Mesendoderm (in vitro differentiated cells): ENCODE results near the gene TOMM6.
A peak's percentile ranks its signal among the peaks of the same experiment; 100 is the strongest.

Experiments used
- DNase-seq: peaks from one replicate; pipeline ENCODE4 v3.0.0; 2013
- H2AK5ac ChIP-seq: 2 replicates; pipeline ENCODE4 v1.6.1; 2013; ENCODE audit warnings: low read length, inconsistent platforms
- H2BK120ac ChIP-seq: 2 replicates; pipeline ENCODE4 v1.6.1; 2013; ENCODE audit warnings: low read depth, mild to moderate bottlenecking, low read length, moderate library complexity, mixed read lengths
- H2BK15ac ChIP-seq: replicated peaks from 2 replicates; pipeline ENCODE4 v1.6.1; 2013; ENCODE audit warnings: low read depth, mild to moderate bottlenecking, moderate library complexity
- H2BK5ac ChIP-seq: 2 replicates; pipeline ENCODE4 v1.6.1; 2013; ENCODE audit warnings: low read length, inconsistent platforms
- H3K18ac ChIP-seq: 2 replicates; pipeline ENCODE4 v1.6.1; 2013; ENCODE audit warnings: mild to moderate bottlenecking, low read length, mixed read lengths
- H3K23ac ChIP-seq: one replicate; pipeline ENCODE4 v1.6.1; 2013; ENCODE audit warnings: low read length
- H3K27ac ChIP-seq: 2 replicates; pipeline ENCODE4 v1.5.1; 2013; ENCODE audit warnings: low read depth, mild to moderate bottlenecking, inconsistent platforms, low read length, moderate library complexity
- H3K27me3 ChIP-seq: 2 replicates; pipeline ENCODE4 v1.6.1; 2013; ENCODE audit warnings: low read length, control low read depth, mild to moderate bottlenecking, inconsistent platforms; ENCODE audit not compliant: insufficient read depth, poor library complexity
- H3K36me3 ChIP-seq: 2 replicates; pipeline ENCODE4 v1.6.1; 2013; ENCODE audit warnings: low read length, inconsistent platforms; ENCODE audit not compliant: control insufficient read depth, insufficient read depth
- H3K4ac ChIP-seq: one replicate; pipeline ENCODE4 v1.6.1; 2013; ENCODE audit warnings: low read depth, mild to moderate bottlenecking, low read length, moderate library complexity
- H3K4me1 ChIP-seq: 2 replicates; pipeline ENCODE4 v1.6.1; 2013; ENCODE audit warnings: low read depth, low read length, inconsistent platforms; ENCODE audit not compliant: control insufficient read depth
- H3K4me2 ChIP-seq: 2 replicates; pipeline ENCODE4 v1.6.1; 2013; ENCODE audit warnings: low read length
- H3K4me3 ChIP-seq: 2 replicates; pipeline ENCODE4 v1.5.1; 2013; ENCODE audit warnings: mild to moderate bottlenecking, low read length
- H3K56ac ChIP-seq: one replicate; pipeline ENCODE4 v1.6.1; 2013; ENCODE audit warnings: low read length
- H3K79me1 ChIP-seq: 2 replicates; pipeline ENCODE4 v1.6.1; 2013; ENCODE audit warnings: low read length, inconsistent platforms
- H3K79me2 ChIP-seq: 2 replicates; pipeline ENCODE4 v1.6.1; 2013; ENCODE audit warnings: mild to moderate bottlenecking, low read length; ENCODE audit not compliant: control insufficient read depth, insufficient read depth
- H3K9ac ChIP-seq: 2 replicates; pipeline ENCODE4 v1.6.1; 2013; ENCODE audit warnings: low read length, inconsistent platforms
- H4K5ac ChIP-seq: one replicate; pipeline ENCODE4 v1.6.1; 2013; ENCODE audit warnings: low read length
- H4K8ac ChIP-seq: one replicate; pipeline ENCODE4 v1.6.1; 2013; ENCODE audit warnings: low read depth, mild to moderate bottlenecking, control low read depth, low read length, moderate library complexity
- WGBS: extraction: QIAGEN DNeasy Blood & Tissue Kit; methylation state at CpG from one replicate; pipeline ENCODE4 v1.1.7; 2013; ENCODE audit warnings: low lambda C conversion rate, missing lambda C conversion rate; ENCODE audit not compliant: insufficient coverage; ENCODE audit errors: extremely low coverage; 5-methylcytosine and 5-hydroxymethylcytosine counted together

Gene TOMM6

DNA sequence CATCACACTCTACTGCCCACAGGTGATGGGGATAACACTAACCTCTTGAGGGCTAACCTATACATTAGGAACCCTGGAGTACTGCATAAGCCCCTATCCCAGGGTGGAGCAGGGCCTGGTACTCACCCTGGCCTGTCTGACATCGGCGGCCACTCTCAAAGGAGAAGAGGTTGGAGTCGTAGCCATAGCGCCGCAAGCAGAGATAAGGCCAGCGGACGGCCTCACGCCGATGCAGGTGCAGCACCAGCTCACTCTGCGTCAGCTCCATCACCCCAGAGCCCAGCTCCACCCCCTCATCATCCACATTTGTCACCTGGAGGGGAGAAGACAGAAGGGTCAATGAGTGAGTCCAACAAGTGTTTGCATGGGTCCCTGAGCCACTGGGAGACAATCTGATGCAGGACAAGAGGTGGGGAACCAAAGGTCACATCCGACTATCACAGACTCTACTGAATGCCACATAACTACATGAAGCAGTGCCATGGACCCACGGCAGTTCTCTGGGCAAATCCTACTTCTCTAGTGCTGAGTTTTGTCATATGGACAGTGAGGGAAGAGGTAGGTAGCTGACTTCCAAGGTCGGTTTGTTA is 12.1 kb upstream of the TOMM6 start:
- H2BK15ac ChIP-seq, result no peak overlapping the region
- WGBS, result no CpG with 5 or more reads among the region's 13 CpGs

DNA sequence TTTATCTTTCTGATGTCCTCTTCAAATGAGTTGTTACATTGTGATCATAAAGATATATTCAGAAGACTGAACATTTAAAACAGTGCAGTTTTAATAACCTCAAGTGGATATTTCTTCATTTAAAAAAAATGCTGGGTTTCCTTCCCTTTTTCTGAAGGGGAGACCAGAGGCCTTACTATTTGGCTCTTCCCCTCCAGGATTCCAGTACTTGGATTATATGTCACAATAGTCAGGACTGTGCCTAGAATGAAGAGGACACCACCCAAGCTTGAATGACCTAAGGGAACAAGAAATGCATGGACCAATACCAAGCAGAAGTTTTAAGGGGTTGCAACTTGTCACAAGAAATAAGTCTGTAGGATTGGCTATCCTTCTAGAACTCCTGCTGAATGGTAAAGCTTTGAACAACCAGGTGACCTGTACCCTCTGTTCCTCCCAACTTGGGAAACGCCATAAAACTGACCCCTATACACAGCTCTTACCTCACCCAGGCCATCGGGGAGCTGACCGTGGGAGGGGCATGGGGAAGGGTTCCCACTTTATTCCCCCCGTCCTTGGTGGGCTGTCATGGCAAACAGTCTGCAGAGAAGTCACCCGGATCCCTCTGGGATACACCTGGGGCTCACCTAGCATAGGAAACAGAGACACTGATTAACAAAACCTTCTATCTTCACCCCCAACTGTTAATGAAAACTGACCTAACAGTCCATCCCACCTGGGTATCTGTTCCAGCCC is 9.8 kb upstream of the TOMM6 start:
- no peak overlapping the region for H4K8ac ChIP-seq
- H2AK5ac ChIP-seq, result no peak overlapping the region
- no peaks in the 10 kb centered on the region for H3K36me3 ChIP-seq
- H3K4me2 ChIP-seq, result no peak overlapping the region
- H3K4ac ChIP-seq, result no peak overlapping the region
- no peak overlapping the region for H3K9ac ChIP-seq
- no peak overlapping the region for H3K18ac ChIP-seq
- no peaks in the 10 kb centered on the region for H3K79me2 ChIP-seq
- no peak overlapping the region for H2BK120ac ChIP-seq
- H3K79me1 ChIP-seq, result no peaks in the 10 kb centered on the region
- no peak overlapping the region for H2BK15ac ChIP-seq
- no CpG with 5 or more reads among the region's 5 CpGs for WGBS
- no peak overlapping the region for H3K23ac ChIP-seq
- peaks cover 2% of the 10 kb centered on the region for H3K4me1 ChIP-seq
- H3K27me3 ChIP-seq, result no peaks in the 10 kb centered on the region
- H2BK5ac ChIP-seq, result no peak overlapping the region
- H3K4me3 ChIP-seq, result no peak overlapping the region
- no peak overlapping the region for H4K5ac ChIP-seq
- H3K56ac ChIP-seq, result no peak overlapping the region
- H3K27ac ChIP-seq, result no peak overlapping the region
- no peak for DNase-seq

More for the DNA sequence above, 12.1 kb upstream of the TOMM6 start:
- no peak overlapping the region for H3K18ac ChIP-seq
- no peak overlapping the region for H2AK5ac ChIP-seq
- no peak overlapping the region for H3K56ac ChIP-seq
- no peak overlapping the region for H2BK5ac ChIP-seq
- no peak overlapping the region for H3K27ac ChIP-seq
- no peak overlapping the region for H3K23ac ChIP-seq
- no peak for DNase-seq
- no peak overlapping the region for H3K4ac ChIP-seq
- no peak overlapping the region for H4K5ac ChIP-seq
- no peaks in the 10 kb centered on the region for H3K79me1 ChIP-seq
- no peak overlapping the region for H2BK120ac ChIP-seq
- no peak overlapping the region for H3K9ac ChIP-seq
- no peak overlapping the region for H4K8ac ChIP-seq
- H3K4me1 ChIP-seq, result peaks cover 2% of the 10 kb centered on the region
- no peaks in the 10 kb centered on the region for H3K27me3 ChIP-seq
- no peak overlapping the region for H3K4me3 ChIP-seq
- H3K36me3 ChIP-seq, result no peaks in the 10 kb centered on the region
- no peak overlapping the region for H3K4me2 ChIP-seq
- no peaks in the 10 kb centered on the region for H3K79me2 ChIP-seq

DNA sequence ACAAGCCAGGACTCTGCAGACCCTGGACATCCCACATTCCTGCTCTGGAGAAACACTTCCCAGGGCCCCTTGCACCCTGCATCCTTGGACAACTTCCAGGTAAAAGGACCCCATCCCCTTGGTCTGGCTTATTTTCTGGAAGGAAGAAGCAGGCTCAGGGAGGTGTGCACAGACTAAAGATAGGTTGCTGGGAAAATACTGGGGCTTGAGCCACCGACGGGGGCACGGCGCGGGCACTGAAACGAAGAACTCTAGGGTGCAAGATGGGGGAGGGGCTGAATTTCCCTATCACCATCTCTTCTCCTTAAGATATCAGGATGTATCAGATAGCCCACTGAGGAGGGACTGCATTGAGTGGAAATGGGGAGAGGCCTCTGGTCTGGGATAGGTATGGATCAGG is 8.6 kb upstream of the TOMM6 start:
- H3K4ac ChIP-seq, result no peak overlapping the region
- H2BK5ac ChIP-seq, result no peak overlapping the region
- H3K56ac ChIP-seq, result peak overlapping the region; percentile 87
- H2BK120ac ChIP-seq, result no peak overlapping the region
- H2BK15ac ChIP-seq, result no peak overlapping the region
- no peaks in the 10 kb centered on the region for H3K79me2 ChIP-seq
- H3K18ac ChIP-seq, result no peak overlapping the region
- no peaks in the 10 kb centered on the region for H3K36me3 ChIP-seq
- H3K27ac ChIP-seq, result no peak overlapping the region
- no peak for DNase-seq
- H3K4me2 ChIP-seq, result peak overlapping the region; percentile 85
- no peak overlapping the region for H4K5ac ChIP-seq
- no peaks in the 10 kb centered on the region for H3K27me3 ChIP-seq
- H2AK5ac ChIP-seq, result peak overlapping the region; percentile 3
- peaks cover 2% of the 10 kb centered on the region for H3K4me1 ChIP-seq
- peak overlapping the region; percentile 73 for H3K9ac ChIP-seq
- peak overlapping the region; percentile 70 for H3K4me3 ChIP-seq
- no peak overlapping the region for H4K8ac ChIP-seq
- H3K23ac ChIP-seq, result no peak overlapping the region
- H3K79me1 ChIP-seq, result no peaks in the 10 kb centered on the region
- no CpG with 5 or more reads among the region's 6 CpGs for WGBS

DNA sequence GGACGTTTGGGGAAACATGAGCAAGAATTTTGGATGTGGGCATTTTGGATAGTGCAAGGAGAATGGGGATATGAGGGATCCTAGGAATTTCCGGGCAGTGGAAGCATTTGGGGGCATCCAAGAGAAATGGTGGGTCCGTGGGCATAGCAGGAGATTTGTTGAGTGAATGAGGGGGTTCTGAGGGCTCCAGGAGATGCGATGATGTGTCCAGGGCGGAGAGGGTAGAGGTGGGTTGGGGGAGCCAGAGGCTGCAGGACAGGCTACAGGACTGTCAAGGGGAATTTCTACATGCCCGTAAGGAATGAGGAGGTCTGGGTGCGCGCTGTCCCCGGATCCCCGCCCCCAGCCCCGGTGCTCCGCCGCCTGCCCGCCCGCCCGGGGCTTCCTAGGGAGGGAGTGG is 8.2 kb upstream of the TOMM6 start:
- H3K4me2 ChIP-seq, result peak overlapping the region; percentile 85
- no peak overlapping the region for H2BK15ac ChIP-seq
- H4K5ac ChIP-seq, result no peak overlapping the region
- peak; percentile 12 for DNase-seq
- H2AK5ac ChIP-seq, result peak overlapping the region; percentile 3
- H3K9ac ChIP-seq, result peak overlapping the region; percentile 73
- WGBS, result no CpG with 5 or more reads among the region's 16 CpGs
- H3K27me3 ChIP-seq, result no peaks in the 10 kb centered on the region
- H3K27ac ChIP-seq, result no peak overlapping the region
- H4K8ac ChIP-seq, result no peak overlapping the region
- no peaks in the 10 kb centered on the region for H3K36me3 ChIP-seq
- peak overlapping the region; percentile 65 for H3K18ac ChIP-seq
- peak overlapping the region; percentile 87 for H3K56ac ChIP-seq
- peaks cover 2% of the 10 kb centered on the region for H3K4me1 ChIP-seq
- H3K4me3 ChIP-seq, result peak overlapping the region; percentile 70
- H2BK120ac ChIP-seq, result peak overlapping the region; percentile 8
- H3K23ac ChIP-seq, result no peak overlapping the region
- no peaks in the 10 kb centered on the region for H3K79me2 ChIP-seq
- no peak overlapping the region for H3K4ac ChIP-seq
- no peak overlapping the region for H2BK5ac ChIP-seq
- H3K79me1 ChIP-seq, result no peaks in the 10 kb centered on the region

DNA sequence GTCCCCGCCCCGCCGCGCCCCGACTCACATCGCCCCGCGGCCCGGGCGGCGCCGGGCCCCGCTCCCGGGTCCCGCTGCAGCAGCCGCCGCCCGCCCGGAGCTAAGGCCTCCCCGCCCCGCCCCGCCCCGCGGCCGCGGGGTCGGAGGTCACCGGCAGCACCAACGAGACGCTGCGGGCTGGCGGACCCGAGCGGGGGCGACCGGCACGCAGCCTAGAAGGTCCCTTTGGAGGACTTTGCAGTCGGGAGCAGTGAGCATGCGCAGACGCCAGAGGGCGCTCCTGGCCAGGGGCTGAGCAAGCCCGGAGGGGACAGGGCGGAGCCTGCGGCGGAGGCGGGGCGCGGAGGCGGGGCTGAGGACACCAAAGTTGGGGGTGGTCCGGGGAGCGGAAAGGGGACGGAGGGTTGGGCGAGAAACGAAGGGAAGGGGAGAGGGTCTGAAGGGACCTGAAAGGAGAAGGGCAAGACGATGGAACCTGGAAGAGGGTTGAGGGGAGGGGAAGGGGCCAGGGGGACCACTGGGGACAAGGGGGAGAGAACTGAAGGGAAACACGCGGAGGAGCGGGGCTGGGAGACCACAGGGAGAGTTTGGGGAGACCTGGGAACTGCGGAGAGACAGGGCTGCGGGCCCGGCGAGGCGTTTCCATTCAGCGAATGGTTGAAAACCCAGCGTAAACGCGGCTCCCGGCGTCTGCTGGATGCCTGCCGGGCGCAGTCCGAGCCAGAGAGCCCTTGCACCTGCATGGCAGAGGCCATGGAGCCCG is 7.5 kb upstream of the TOMM6 start, which contains the start of gene FRS3:
Gene FRS3, minus strand, starts transcription at position 113 of the 763 bp plus-strand sequence. CDS start 2,913 bp downstream, outside the sequence.
- no peaks in the 10 kb centered on the region for H3K36me3 ChIP-seq
- WGBS, result no CpG with 5 or more reads among the region's 73 CpGs
- no peak within 1 kb of the TSS for H3K27ac ChIP-seq
- no peak within 1 kb of the TSS for H4K8ac ChIP-seq
- no peaks in the 10 kb centered on the region for H3K79me2 ChIP-seq
- H3K27me3 ChIP-seq, result peaks cover under 1% of the 10 kb centered on the region
- no peaks in the 10 kb centered on the region for H3K79me1 ChIP-seq
- H3K4ac ChIP-seq, result no peak within 1 kb of the TSS
- H3K23ac ChIP-seq, result no peak within 1 kb of the TSS
- peak within 1 kb of the TSS; percentile 87 for H3K56ac ChIP-seq
- peak within 1 kb of the TSS; percentile 65 for H3K18ac ChIP-seq
- peak within 1 kb of the TSS; percentile 8 for H2BK120ac ChIP-seq
- H3K4me1 ChIP-seq, result peaks cover 2% of the 10 kb centered on the region
- peak within 1 kb of the TSS; percentile 73 for H3K9ac ChIP-seq
- H2BK5ac ChIP-seq, result no peak within 1 kb of the TSS
- H3K4me2 ChIP-seq, result peak within 1 kb of the TSS; percentile 85
- H2BK15ac ChIP-seq, result no peak within 1 kb of the TSS
- no peak within 1 kb of the TSS for H4K5ac ChIP-seq
- peak; percentile 95 for DNase-seq
- H3K4me3 ChIP-seq, result peak within 1 kb of the TSS; percentile 70
- H2AK5ac ChIP-seq, result peak within 1 kb of the TSS; percentile 3
